Neural progenitor cell (in vitro differentiated cells): ENCODE results near the gene PLA2G2A. TPM values are rescaled to one million over a fixed set of nuclear protein-coding genes. Genes with fewer than 3 reads are reported as not detected.

Experiments used
- DNase-seq: peaks from one replicate; pipeline ENCODE4 v3.0.0-alpha.2; 2016; ENCODE audit warnings: low spot score
- H2AFZ ChIP-seq: fragments of 200-600 bp; sonication (generic); replicated peaks from 2 replicates; pipeline ENCODE4 v1.6.1; 2016; ENCODE audit warnings: antibody characterized with exemption
- H3F3A ChIP-seq: fragments of 200-600 bp; sonication (generic); 2 replicates; pipeline ENCODE4 v1.6.1; 2016; ENCODE audit warnings: antibody characterized with exemption, low read depth
- H3K27ac ChIP-seq: fragments of 200-600 bp; sonication (generic); 2 replicates; pipeline ENCODE4 v1.5.1; 2016; ENCODE audit warnings: mild to moderate bottlenecking
- H3K27me3 ChIP-seq: fragments of 200-600 bp; sonication (generic); 2 replicates; pipeline ENCODE4 v1.6.1; 2016; ENCODE audit warnings: mild to moderate bottlenecking, moderate library complexity
- H3K36me3 ChIP-seq: fragments of 200-600 bp; sonication (generic); 2 replicates; pipeline ENCODE4 v1.5.1; 2016
- H3K4me1 ChIP-seq: fragments of 200-600 bp; sonication (generic); 2 replicates; pipeline ENCODE4 v1.6.1; 2016; ENCODE audit warnings: mixed run types
- H3K4me2 ChIP-seq: fragments of 200-600 bp; sonication (generic); 2 replicates; pipeline ENCODE4 v1.6.1; 2016
- H3K4me3 ChIP-seq: fragments of 200-600 bp; sonication (generic); 2 replicates; pipeline ENCODE4 v1.5.1; 2016
- H3K79me2 ChIP-seq: fragments of 200-600 bp; sonication (generic); 2 replicates; pipeline ENCODE4 v1.6.1; 2016; ENCODE audit warnings: low read depth
- H3K9ac ChIP-seq: fragments of 200-600 bp; sonication (generic); 2 replicates; pipeline ENCODE4 v1.6.1; 2016
- H3K9me3 ChIP-seq: fragments of 200-600 bp; sonication (generic); 2 replicates; pipeline ENCODE4 v1.5.1; 2016; ENCODE audit warnings: low read depth
- H4K20me1 ChIP-seq: fragments of 200-600 bp; sonication (generic); 2 replicates; pipeline ENCODE4 v1.6.1; 2016; ENCODE audit warnings: low read depth
- H3K27ac Mint-ChIP-seq: 3 replicates; pipeline ENCODE4 v1.8.0; 2021; ENCODE audit warnings: mixed read lengths
- H3K27me3 Mint-ChIP-seq: 2 replicates; pipeline ENCODE4 v1.8.0; 2022; ENCODE audit warnings: low read depth, mild to moderate bottlenecking, inconsistent platforms, moderate library complexity, mixed read lengths; ENCODE audit not compliant: insufficient read depth
- H3K36me3 Mint-ChIP-seq: 3 replicates; pipeline ENCODE4 v1.8.0; 2021; ENCODE audit warnings: mixed read lengths
- H3K4me1 Mint-ChIP-seq: 3 replicates; pipeline ENCODE4 v1.8.0; 2021; ENCODE audit warnings: mixed read lengths
- H3K4me3 Mint-ChIP-seq: 3 replicates; pipeline ENCODE4 v1.8.0; 2021; ENCODE audit warnings: mild to moderate bottlenecking, moderate library complexity, mixed read lengths
- H3K9me3 Mint-ChIP-seq: 3 replicates; pipeline ENCODE4 v1.8.0; 2020; ENCODE audit warnings: mixed read lengths
- CTCF ChIP-seq: fragments of 200-600 bp; sonication (generic); IDR thresholded peaks from 2 replicates; pipeline ENCODE4 v1.5.1; 2017; ENCODE audit warnings: antibody characterized with exemption, mild to moderate bottlenecking
- EZH2 ChIP-seq: fragments of 200-600 bp; sonication (generic); IDR thresholded peaks from 2 replicates; pipeline ENCODE4 v1.6.1; 2017; ENCODE audit warnings: antibody characterized with exemption, mild to moderate bottlenecking, moderate library complexity
- EZH2phosphoT487 ChIP-seq: fragments of 200-600 bp; sonication (generic); IDR thresholded peaks from 2 replicates; pipeline ENCODE4 v1.6.1; 2017; ENCODE audit warnings: antibody characterized with exemption
- total RNA-seq: library from RNA; depleted of rRNA; stranded (reverse); fragments of >200 nt; gene quantifications from 2 replicates; pipeline ENCODE4 v1.2.3, GENCODE V29; 2015; ENCODE audit warnings: low replicate concordance

Gene PLA2G2A
- total RNA-seq, 1 donor from 2014 or later = not detected

- H2AFZ ChIP-seq = no peak overlapping the region
- no peak overlapping the region for H3K27ac Mint-ChIP-seq
- no peaks in the 10 kb centered on the region for H3F3A ChIP-seq
- H3K4me3 Mint-ChIP-seq = no peak overlapping the region
- H3K4me1 ChIP-seq = no peaks in the 10 kb centered on the region
- H3K4me3 ChIP-seq = no peak overlapping the region
- H3K79me2 ChIP-seq = no peaks in the 10 kb centered on the region
- H3K27me3 ChIP-seq = no peaks in the 10 kb centered on the region
- H3K36me3 Mint-ChIP-seq = no peaks in the 10 kb centered on the region
- no peak overlapping the region for H3K4me2 ChIP-seq
- no peaks in the 10 kb centered on the region for H3K36me3 ChIP-seq
- H3K27me3 Mint-ChIP-seq = peaks cover 2% of the 10 kb centered on the region
- H3K9ac ChIP-seq = no peak overlapping the region
- no peaks in the 10 kb centered on the region for H3K9me3 ChIP-seq
- H3K9me3 Mint-ChIP-seq = no peaks in the 10 kb centered on the region
- no peaks in the 10 kb centered on the region for H3K4me1 Mint-ChIP-seq
- no peak overlapping the region for H3K27ac ChIP-seq
- no peaks in the 10 kb centered on the region for H4K20me1 ChIP-seq
- DNase-seq = peak; percentile 69
- TF ChIP-seq EZH2phosphoT487 (no peak), CTCF (peak; percentile 79)
These were observed 4.5 kb downstream of the PLA2G2A start for GRCh38 chr1:19974822-19975416.

DNA sequence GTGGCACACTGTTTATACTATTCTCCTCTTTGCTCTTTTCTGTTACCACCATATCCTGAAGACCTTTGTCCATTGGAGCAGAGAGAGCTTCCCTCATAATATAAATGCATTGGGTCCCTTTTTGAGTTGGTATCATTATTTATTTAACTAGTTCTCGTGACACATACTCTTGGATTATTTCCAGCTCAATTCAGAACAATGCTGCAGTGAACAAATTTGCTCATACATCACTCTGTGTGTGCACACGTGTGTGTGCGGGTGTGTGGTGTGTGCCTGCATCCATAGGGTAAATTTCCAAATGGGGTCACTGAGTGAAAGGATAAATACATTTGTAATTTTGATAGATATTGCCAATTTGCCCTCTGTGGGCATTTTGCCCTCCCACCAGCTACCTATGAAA is 5.8 kb downstream of the PLA2G2A start:
- Histone ChIP-seq H3K27me3 (no peaks in the 10 kb centered on the region), H2AFZ (no peak overlapping the region), H3K36me3 (no peaks in the 10 kb centered on the region), H3K4me1 (no peaks in the 10 kb centered on the region), H3K27ac (no peak overlapping the region), H3K9ac (no peak overlapping the region), H3K9me3 (no peaks in the 10 kb centered on the region), H3K79me2 (no peaks in the 10 kb centered on the region), H3K4me2 (no peak overlapping the region), H4K20me1 (no peaks in the 10 kb centered on the region), H3K4me3 (no peak overlapping the region), H3F3A (no peaks in the 10 kb centered on the region)
- H3K4me1 Mint-ChIP-seq = no peaks in the 10 kb centered on the region
- DNase-seq = no peak
- peaks cover 2% of the 10 kb centered on the region for H3K27me3 Mint-ChIP-seq
- H3K4me3 Mint-ChIP-seq = no peak overlapping the region
- H3K9me3 Mint-ChIP-seq = no peaks in the 10 kb centered on the region
- H3K27ac Mint-ChIP-seq = no peak overlapping the region
- TF ChIP-seq CTCF (no peak), EZH2 (no peak), EZH2phosphoT487 (no peak)
- H3K36me3 Mint-ChIP-seq = no peaks in the 10 kb centered on the region

DNA sequence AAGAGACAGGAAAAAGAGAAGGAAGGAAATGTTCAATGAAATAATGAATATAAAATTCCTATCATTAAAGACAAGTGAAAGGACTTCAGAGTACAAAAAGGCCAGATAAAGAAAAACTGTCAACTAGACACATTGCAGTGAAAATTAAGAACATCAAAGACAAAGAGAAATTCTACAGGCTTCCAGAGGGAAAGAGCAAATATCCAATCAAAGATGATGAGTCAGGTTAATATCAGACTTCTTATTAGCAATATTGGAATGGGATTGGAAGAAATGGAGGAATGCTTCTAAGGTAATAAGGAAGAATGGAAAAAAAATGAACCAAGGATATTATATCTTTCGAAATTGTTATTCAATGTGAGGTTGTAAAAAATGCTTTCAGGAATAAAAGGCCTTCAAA is 7.8 kb downstream of the PLA2G2A start:
- Histone ChIP-seq H3K27me3 (no peaks in the 10 kb centered on the region), H3K27ac (no peak overlapping the region), H3K4me2 (no peak overlapping the region), H3K9ac (no peak overlapping the region), H4K20me1 (no peaks in the 10 kb centered on the region), H3K4me1 (no peaks in the 10 kb centered on the region), H3K79me2 (no peaks in the 10 kb centered on the region), H3K36me3 (no peaks in the 10 kb centered on the region), H3K4me3 (no peak overlapping the region), H3F3A (no peaks in the 10 kb centered on the region), H2AFZ (no peak overlapping the region), H3K9me3 (no peaks in the 10 kb centered on the region)
- DNase-seq = no peak
- Mint-ChIP-seq H3K9me3 (no peaks in the 10 kb centered on the region), H3K4me1 (no peaks in the 10 kb centered on the region), H3K27ac (no peak overlapping the region), H3K27me3 (peaks cover 2% of the 10 kb centered on the region), H3K4me3 (no peak overlapping the region), H3K36me3 (no peaks in the 10 kb centered on the region)
- TF ChIP-seq EZH2phosphoT487 = no peak
- no peak for TF ChIP-seq CTCF
